Glutamatergic neuron (in vitro differentiated cells): ENCODE results near the gene RABGGTA. TPM values are rescaled to one million over a fixed set of nuclear protein-coding genes. Genes with fewer than 3 reads are reported as not detected.
"Not testable (repeated sequence)": the region's sequence is repeated elsewhere in the genome, so short reads cannot be mapped to it uniquely, and the experiment has no call there.

ENCODE experiments used
- DNase-seq: peaks from one replicate; pipeline ENCODE4 v3.0.0; 2022
- H3K27ac Mint-ChIP-seq: one replicate; pipeline ENCODE4 v1.8.0; 2020; ENCODE audit warnings: mild to moderate bottlenecking, mixed read lengths, inconsistent platforms; ENCODE audit not compliant: unreplicated experiment
- H3K27me3 Mint-ChIP-seq: one replicate; pipeline ENCODE4 v1.8.0; 2020; ENCODE audit warnings: mild to moderate bottlenecking, moderate library complexity, mixed read lengths, inconsistent platforms; ENCODE audit not compliant: unreplicated experiment
- H3K36me3 Mint-ChIP-seq: one replicate; pipeline ENCODE4 v1.8.0; 2020; ENCODE audit warnings: mild to moderate bottlenecking, mixed read lengths, inconsistent platforms; ENCODE audit not compliant: unreplicated experiment
- H3K4me1 Mint-ChIP-seq: one replicate; pipeline ENCODE4 v1.8.0; 2020; ENCODE audit warnings: mild to moderate bottlenecking, low read depth, mixed read lengths, inconsistent platforms; ENCODE audit not compliant: unreplicated experiment
- H3K4me3 Mint-ChIP-seq: one replicate; pipeline ENCODE4 v1.8.0; 2020; ENCODE audit warnings: mild to moderate bottlenecking, mixed read lengths, inconsistent platforms; ENCODE audit not compliant: unreplicated experiment
- H3K9me3 Mint-ChIP-seq: one replicate; pipeline ENCODE4 v1.8.0; 2020; ENCODE audit warnings: mild to moderate bottlenecking, moderate library complexity, mixed read lengths, inconsistent platforms; ENCODE audit not compliant: unreplicated experiment
- total RNA-seq: library from RNA; stranded (reverse); fragmentation: NEBNext Ultra II Directional; extraction: Animal tissue kit (Norgen Biotek cat#: 25700); gene quantifications from one replicate; pipeline ENCODE4 v1.2.1, GENCODE V29; 2021; ENCODE audit not compliant: unreplicated experiment
- TF ChIP-seq, protein P1 (sequence below): fragments of 200-600 bp; sonication (generic); IDR thresholded peaks from one replicate; pipeline ENCODE4 v1.5.0; 2021; ENCODE audit not compliant: partially characterized antibody, unreplicated experiment

The RABGGTA gene
- total RNA-seq, 1 donor from 2014 or later = 30.3 TPM

DNA sequence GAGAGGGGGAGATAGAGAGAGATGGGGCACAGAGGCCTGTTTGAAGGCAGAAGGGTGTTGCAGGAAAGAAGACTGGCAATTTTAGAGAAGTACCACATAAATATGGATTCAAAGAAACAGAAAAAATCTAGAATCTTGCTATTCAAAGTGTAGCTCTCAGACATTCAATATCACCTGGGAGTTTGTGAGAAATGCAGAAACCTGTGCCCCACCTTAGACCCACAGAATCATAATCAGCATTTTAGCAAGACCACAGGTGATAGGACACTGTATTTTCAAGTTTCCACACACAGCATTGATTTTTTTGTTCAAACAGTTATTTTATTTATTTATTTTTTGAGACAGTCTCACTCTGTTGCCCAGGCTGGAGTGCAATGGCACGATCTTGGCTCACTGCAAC, 42.5 kb downstream of the RABGGTA start:
- Mint-ChIP-seq H3K36me3 (no peaks in the 10 kb centered on the region), H3K27ac (no peak overlapping the region), H3K4me1 (peaks cover 4% of the 10 kb centered on the region), H3K9me3 (peaks cover 3% of the 10 kb centered on the region), H3K27me3 (peaks cover 3% of the 10 kb centered on the region), H3K4me3 (no peak overlapping the region)
- DNase-seq = no peak
- TF ChIP-seq, protein P1, sequence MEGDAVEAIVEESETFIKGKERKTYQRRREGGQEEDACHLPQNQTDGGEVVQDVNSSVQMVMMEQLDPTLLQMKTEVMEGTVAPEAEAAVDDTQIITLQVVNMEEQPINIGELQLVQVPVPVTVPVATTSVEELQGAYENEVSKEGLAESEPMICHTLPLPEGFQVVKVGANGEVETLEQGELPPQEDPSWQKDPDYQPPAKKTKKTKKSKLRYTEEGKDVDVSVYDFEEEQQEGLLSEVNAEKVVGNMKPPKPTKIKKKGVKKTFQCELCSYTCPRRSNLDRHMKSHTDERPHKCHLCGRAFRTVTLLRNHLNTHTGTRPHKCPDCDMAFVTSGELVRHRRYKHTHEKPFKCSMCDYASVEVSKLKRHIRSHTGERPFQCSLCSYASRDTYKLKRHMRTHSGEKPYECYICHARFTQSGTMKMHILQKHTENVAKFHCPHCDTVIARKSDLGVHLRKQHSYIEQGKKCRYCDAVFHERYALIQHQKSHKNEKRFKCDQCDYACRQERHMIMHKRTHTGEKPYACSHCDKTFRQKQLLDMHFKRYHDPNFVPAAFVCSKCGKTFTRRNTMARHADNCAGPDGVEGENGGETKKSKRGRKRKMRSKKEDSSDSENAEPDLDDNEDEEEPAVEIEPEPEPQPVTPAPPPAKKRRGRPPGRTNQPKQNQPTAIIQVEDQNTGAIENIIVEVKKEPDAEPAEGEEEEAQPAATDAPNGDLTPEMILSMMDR = no peak

DNA sequence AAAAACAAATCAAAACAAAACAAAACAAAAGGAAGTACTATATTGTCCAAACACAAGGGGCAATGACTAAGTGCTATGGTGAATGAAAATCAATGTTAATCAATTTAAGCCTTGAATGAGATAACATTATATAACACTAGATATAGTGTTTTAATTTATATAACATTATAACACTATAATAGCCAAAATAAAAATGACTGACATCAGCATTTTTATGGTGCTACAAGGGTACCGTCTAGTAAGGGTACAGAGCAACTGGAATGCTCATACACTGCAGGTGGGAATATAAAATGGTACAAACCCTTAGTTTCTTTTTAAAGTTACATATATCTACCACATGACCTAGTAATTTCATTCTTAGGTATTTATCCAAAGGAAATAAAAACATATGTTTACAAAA, 44.9 kb downstream of the RABGGTA start:
- H3K4me3 Mint-ChIP-seq = no peak overlapping the region
- no peaks in the 10 kb centered on the region for H3K27me3 Mint-ChIP-seq
- TF ChIP-seq, protein P1 = no peak
- H3K4me1 Mint-ChIP-seq = no peaks in the 10 kb centered on the region
- H3K36me3 Mint-ChIP-seq = no peaks in the 10 kb centered on the region
- no peak for DNase-seq
- H3K27ac Mint-ChIP-seq = no peak overlapping the region
- H3K9me3 Mint-ChIP-seq = peaks cover 3% of the 10 kb centered on the region

DNA sequence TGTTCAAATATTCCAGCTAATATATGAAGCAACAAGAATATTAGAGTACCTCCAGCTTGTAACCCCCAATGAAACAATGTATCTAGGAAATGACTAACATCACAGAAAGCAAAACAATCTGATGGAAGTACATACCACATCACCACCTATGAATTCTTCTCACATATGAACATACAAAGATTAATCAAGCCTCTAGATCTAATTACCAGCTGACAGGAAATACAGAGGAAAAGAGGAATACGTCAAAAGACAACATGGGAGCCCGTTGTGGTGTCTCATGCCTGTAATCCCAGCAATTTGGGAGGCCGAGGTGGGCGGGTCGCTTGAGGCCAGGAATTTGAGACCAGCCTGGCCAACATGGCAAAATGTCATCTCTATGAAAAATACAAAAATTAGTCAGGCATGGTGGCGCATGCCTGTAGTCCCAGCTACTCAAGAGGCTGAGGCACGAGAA, 46.8 kb downstream of the RABGGTA start:
- Mint-ChIP-seq H3K27ac (no peak overlapping the region), H3K9me3 (no peaks in the 10 kb centered on the region), H3K36me3 (no peaks in the 10 kb centered on the region), H3K27me3 (no peaks in the 10 kb centered on the region), H3K4me1 (no peaks in the 10 kb centered on the region), H3K4me3 (no peak overlapping the region)
- TF ChIP-seq, protein P1 = no peak
- DNase-seq = no peak

DNA sequence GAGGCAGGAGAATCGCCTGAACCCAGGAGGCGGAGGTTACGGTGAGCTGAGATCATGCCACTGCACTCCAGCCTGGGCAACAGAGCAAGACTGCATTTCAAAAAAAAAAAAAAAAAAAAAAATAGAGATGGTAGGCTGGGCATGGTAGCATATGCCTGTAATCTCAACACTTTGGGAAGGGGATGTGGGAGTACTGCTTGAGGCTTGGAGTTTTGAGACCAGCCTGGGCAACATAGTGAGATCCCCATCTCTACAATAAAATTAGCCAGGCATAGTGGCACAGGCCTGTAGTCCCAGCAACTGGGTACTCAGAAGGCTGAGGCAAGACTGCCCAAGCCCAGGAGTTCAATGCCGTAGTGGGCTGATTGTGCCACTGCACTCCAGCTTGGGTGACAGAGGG, 48.4 kb downstream of the RABGGTA start:
- H3K36me3 Mint-ChIP-seq, H3K4me3 Mint-ChIP-seq, DNase-seq, H3K4me1 Mint-ChIP-seq, H3K27ac Mint-ChIP-seq, H3K9me3 Mint-ChIP-seq, H3K27me3 Mint-ChIP-seq: not testable (repeated sequence)

DNA sequence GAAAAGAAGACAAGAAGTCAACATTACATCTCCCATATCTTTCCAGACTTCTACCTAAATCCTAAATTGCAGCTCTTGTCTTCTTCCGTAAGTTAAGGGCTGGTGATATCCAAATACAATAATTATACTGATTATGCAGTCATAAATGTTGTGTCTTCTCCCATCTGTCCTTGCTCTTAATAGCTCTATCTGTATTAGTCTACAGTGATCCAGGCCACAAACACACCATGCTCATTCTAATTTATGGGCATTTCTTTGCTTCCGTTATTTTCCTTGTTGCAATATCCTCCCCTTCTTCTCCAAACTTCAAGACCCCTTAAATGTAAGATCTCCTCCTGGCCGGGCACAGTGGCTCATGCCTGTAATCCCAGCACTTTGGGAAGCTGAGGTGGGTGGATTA, 51.9 kb downstream of the RABGGTA start:
- H3K4me3 Mint-ChIP-seq = no peak overlapping the region
- DNase-seq = no peak
- TF ChIP-seq, protein P1 = no peak
- H3K36me3 Mint-ChIP-seq = no peaks in the 10 kb centered on the region
- H3K4me1 Mint-ChIP-seq = peaks cover 4% of the 10 kb centered on the region
- peaks cover 6% of the 10 kb centered on the region for H3K27me3 Mint-ChIP-seq
- no peak overlapping the region for H3K27ac Mint-ChIP-seq
- peaks cover 2% of the 10 kb centered on the region for H3K9me3 Mint-ChIP-seq

DNA sequence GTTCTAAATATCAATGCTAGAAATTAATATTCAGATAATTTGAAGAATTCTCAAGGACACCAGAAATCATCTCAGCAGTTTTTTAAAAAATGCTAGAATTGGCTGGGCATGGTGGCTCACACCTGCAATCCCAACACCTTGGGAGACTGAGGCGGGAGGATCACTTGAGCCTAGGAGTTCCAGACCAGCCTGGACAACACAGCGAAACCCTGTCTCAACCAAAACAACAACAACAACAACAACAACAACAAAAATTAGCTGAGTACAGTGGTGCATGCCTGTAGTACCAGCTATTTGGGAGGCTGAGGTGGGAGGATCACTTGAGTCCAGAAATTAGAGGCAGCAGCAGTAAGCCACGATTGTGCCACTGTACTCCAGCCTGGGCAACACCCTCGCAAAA, 52.3 kb downstream of the RABGGTA start:
- peaks cover 2% of the 10 kb centered on the region for H3K9me3 Mint-ChIP-seq
- TF ChIP-seq, protein P1 = no peak
- H3K4me1 Mint-ChIP-seq = peaks cover 9% of the 10 kb centered on the region

DNA sequence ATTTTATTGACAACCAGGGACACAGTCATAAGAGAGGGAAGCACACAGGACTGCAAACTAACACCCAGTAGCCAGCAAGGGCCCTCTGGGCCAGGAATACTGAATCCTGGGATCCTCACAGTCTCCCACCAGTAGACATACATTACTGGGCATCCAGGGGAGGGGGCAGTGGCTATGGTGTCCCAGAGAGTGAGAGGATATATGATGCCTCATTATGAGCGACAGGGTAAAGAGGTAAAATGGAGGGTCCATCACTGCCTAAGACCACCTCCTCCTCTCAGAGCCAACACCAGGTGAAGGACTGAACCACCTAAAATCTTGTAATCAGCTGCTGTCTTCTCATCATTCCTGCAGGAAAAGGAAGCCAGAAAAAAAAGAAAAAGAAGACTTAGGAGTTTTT, 54.5 kb downstream of the RABGGTA start:
- Mint-ChIP-seq H3K27ac (peak overlapping the region; percentile 62), H3K27me3 (peaks cover 12% of the 10 kb centered on the region)
- H3K4me1 Mint-ChIP-seq, DNase-seq, H3K36me3 Mint-ChIP-seq, H3K9me3 Mint-ChIP-seq, H3K4me3 Mint-ChIP-seq: not testable (repeated sequence)

More for the DNA sequence above, 52.3 kb downstream of the RABGGTA start:
- DNase-seq = no peak
- Mint-ChIP-seq H3K27ac (no peak overlapping the region), H3K36me3 (no peaks in the 10 kb centered on the region), H3K4me3 (no peak overlapping the region), H3K27me3 (peaks cover 6% of the 10 kb centered on the region)
